ENCODE data around the gene GRIA4.

DNA sequence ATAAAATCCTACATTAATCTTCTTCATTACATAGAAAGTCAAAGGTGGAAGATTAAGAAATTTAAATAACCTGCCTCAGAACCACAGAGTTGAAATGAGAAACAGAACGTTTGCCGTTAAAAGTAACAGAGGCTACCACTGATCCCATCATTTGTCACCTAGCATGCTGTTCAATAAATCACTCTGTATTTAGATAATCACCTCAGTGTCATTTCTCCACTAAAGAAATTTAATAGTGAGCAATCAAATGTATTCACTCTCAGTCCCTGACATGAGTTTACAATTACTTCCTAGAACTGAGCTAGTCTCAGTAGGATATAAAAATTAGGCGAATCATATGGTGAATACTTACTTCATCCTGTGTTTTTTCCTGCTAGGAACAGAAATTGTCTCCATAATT lies 242.5 kb downstream of the GRIA4 start:
- TF ChIP-seq, protein P1, sequence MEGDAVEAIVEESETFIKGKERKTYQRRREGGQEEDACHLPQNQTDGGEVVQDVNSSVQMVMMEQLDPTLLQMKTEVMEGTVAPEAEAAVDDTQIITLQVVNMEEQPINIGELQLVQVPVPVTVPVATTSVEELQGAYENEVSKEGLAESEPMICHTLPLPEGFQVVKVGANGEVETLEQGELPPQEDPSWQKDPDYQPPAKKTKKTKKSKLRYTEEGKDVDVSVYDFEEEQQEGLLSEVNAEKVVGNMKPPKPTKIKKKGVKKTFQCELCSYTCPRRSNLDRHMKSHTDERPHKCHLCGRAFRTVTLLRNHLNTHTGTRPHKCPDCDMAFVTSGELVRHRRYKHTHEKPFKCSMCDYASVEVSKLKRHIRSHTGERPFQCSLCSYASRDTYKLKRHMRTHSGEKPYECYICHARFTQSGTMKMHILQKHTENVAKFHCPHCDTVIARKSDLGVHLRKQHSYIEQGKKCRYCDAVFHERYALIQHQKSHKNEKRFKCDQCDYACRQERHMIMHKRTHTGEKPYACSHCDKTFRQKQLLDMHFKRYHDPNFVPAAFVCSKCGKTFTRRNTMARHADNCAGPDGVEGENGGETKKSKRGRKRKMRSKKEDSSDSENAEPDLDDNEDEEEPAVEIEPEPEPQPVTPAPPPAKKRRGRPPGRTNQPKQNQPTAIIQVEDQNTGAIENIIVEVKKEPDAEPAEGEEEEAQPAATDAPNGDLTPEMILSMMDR (IDR thresholded peaks at IDR 0.05): no peak
- TF ChIP-seq POLR2A (IDR thresholded peaks at IDR 0.05): no peak

Data from uterus (tissue), 2 donors.